SU-DHL-6 (cell line): ENCODE data around the gene C1QTNF1.

Experiments used
- CTCF ChIP-seq: fragments of 200-600 bp; sonication (generic); IDR thresholded peaks from one replicate; pipeline ENCODE4 v1.5.1; 2017; ENCODE audit warnings: antibody characterized with exemption, mild to moderate bottlenecking, low read length, moderate library complexity; ENCODE audit not compliant: insufficient read depth, poor library complexity, severe bottlenecking
- EZH2phosphoT487 ChIP-seq: fragments of 200-600 bp; sonication (generic), shearing (Covaris generic); conservative IDR thresholded peaks from 2 replicates; pipeline ENCODE4 v1.6.1; 2018; ENCODE audit warnings: mild to moderate bottlenecking, antibody characterized with exemption, low read length, moderate library complexity, mixed read lengths

- TF ChIP-seq CTCF (no peak), EZH2phosphoT487 (no peak)
These were observed 14.3 kb upstream of the C1QTNF1 start, which contains the start of gene CANT1 for GRCh38 chr17:79009397-79010303.
